GM10266 (cell line): ENCODE measurements around the gene CCR4.
"Not testable (repeated sequence)": the region's sequence is repeated elsewhere in the genome, so short reads cannot be mapped to it uniquely, and the experiment has no call there.

Experiments used
- DNase-seq: peaks from one replicate; pipeline ENCODE4 v3.0.0; 2012; ENCODE audit errors: extremely low spot score
- TF ChIP-seq, protein P1 (sequence below): IDR thresholded peaks from 2 replicates; pipeline ENCODE4 v1.5.1; 2012; ENCODE audit warnings: mild to moderate bottlenecking, low read depth; ENCODE audit not compliant: control insufficient read depth, insufficient read depth; ENCODE audit errors: missing control alignments

CCR4 gene

DNA sequence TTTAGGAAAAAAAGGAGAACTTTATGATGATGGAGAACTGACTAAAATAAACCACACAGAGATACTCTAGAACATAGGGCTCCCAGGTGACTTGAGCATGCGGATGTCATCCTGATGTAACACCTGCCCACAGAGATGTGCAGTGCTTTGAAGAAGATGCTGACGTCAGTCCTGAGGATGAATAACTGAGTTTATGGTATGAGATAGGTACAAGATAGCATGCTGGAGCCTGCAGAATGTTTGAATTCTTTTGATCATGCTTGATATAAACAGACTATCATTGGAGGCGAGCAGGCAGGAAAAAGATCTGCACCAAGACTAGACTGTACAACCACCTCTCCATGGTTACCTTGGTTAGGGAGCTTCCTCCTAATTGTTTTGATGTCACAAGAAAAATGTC is 12.4 kb downstream of the CCR4 start:
- DNase-seq = no peak
- TF ChIP-seq, protein P1, sequence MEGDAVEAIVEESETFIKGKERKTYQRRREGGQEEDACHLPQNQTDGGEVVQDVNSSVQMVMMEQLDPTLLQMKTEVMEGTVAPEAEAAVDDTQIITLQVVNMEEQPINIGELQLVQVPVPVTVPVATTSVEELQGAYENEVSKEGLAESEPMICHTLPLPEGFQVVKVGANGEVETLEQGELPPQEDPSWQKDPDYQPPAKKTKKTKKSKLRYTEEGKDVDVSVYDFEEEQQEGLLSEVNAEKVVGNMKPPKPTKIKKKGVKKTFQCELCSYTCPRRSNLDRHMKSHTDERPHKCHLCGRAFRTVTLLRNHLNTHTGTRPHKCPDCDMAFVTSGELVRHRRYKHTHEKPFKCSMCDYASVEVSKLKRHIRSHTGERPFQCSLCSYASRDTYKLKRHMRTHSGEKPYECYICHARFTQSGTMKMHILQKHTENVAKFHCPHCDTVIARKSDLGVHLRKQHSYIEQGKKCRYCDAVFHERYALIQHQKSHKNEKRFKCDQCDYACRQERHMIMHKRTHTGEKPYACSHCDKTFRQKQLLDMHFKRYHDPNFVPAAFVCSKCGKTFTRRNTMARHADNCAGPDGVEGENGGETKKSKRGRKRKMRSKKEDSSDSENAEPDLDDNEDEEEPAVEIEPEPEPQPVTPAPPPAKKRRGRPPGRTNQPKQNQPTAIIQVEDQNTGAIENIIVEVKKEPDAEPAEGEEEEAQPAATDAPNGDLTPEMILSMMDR = no peak

DNA sequence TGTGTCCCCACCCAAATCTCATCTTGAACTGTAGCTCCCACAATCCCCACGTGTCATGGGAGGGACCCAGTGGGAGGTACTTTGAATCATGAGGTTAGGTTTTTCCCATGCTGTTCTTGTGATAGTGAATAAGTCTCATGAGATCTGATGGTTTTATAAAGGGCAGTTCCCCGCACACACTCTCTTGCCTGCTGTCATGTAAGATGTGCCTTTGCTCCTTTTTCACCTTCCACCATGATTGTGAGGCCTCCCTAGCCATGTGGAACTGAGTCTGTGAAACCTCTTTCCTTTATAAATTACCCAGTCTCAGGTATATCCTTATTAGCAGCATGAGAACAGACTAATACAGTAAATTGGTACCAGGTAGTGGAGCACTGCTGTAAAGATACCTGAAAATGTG is 13.3 kb downstream of the CCR4 start:
- DNase-seq = not testable (repeated sequence)

DNA sequence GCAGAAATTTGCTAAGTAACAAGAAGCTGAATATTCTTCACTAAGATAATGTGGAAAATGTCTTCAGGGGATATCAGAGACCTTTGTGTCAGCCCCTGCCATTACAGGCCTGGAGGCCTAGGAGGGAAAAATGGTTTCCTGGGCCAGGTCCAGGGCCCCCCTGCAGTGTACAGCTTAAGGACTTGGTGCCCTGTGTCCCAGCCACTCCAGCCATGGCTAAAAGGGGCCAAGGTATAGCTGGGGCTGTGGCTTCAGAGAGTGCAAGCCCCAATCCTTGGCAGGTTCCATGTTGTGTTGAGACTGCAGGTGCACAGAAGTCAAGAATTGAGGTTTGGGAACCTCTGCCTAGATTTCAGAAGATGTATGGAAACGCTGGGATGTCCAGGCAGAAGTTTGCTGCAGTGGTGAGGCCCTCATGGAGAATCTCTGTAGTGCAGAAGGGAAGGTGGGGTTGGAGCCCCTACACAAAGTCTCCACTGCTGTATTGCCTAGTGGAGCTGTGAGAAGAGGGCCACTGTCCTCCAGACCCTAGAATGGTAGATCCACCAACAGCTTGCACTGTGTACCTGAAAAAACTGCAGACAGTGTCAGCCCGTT is 14.3 kb downstream of the CCR4 start:
- not testable (repeated sequence) for DNase-seq

DNA sequence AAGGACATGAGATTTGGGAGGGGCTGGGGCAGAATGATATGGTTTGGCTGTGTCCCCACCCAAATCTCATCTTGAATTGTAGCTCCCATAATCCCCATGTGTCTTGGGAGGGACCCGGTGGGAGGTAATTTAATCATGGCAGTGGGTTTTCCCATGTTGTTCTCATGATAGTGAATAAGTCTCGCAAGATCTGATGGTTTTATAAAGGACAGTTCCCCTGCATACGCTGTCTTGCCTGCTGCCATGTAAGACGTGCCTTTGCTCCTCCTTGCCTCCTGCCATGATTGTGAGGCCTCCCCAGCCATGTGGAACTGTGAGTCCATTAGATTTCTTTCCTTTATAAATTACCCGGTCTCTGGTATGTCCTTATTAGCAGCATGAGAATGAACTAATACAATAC is 15.2 kb downstream of the CCR4 start:
- DNase-seq = not testable (repeated sequence)

DNA sequence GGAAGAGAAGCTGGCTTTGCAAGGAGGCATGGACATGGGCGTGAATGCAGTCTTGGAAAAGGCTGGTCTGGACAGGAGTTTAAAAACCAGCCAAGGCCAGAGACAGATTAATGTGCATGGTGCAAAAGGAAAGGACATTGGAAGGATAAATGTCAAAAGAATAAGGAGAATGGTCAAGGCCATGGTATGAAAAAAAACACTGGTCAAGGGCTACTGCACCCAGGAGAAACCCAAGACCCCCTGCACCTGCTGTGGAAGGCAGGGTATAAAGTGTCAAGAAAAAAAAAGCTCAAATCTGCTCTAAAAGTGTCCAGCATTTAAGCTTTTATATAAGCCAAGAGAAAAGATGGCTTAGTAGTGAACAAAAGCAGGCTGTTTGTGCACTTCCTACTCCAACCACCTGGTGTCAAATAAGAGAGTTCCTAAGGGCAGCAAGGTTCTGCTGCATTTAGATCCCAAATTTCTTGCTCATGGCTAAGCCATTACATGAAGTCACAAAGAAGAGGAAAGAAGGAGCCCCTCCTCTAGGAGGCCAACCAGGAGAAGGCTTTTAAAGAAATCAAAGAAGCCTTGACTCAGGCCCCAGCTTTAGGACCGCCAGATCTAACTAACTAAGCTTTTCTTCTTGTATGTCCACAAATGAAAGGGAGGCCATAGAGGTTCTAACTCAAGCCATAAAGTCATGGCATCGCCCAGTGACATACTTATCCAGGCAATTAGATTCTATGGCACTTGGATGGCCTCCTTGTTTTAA is 16.9 kb downstream of the CCR4 start:
- TF ChIP-seq, protein P1 = no peak
- DNase-seq = no peak

DNA sequence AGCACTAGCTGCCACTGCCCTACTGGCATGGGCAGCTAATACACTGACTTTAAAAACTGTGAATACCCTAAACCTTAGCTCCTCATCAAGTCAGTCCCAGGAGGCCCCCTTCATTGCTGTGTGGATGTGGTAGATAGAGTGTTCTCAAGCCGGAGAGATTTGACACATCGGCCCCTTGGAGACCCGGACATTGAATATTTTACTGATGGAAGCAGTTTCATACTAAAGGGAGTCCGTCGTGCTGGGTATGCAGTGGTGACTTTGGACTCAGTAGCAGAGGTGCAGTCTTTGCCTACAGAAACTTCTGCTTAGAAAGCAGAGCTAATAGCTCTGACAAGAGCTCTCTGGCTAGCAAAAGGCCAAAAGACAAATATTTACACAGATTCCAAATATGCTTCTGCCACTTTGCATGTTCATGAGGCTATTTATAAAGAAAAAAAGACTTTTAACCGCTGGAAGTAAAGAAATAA is 17.5 kb downstream of the CCR4 start:
- no peak for DNase-seq
- TF ChIP-seq, protein P1 = no peak

DNA sequence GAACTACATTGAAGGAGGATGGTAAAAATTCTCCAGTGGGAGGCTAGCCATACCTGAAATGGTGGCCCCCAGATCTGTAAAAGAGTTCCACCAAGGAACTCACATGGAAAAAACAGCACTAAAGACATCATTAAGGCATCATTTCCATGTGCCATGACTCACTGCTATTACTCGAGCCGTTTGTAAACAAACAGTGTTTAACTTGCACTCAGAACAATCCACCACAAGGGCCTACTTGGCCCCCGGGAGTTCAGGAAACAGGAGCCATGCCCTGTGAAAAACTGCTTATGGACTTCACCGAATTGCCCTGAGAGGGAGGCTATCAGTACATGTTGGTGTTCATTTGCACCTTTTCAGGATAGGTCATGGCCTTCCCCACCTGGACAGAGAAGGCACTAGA is 18.2 kb downstream of the CCR4 start:
- TF ChIP-seq, protein P1 = no peak
- DNase-seq = no peak

DNA sequence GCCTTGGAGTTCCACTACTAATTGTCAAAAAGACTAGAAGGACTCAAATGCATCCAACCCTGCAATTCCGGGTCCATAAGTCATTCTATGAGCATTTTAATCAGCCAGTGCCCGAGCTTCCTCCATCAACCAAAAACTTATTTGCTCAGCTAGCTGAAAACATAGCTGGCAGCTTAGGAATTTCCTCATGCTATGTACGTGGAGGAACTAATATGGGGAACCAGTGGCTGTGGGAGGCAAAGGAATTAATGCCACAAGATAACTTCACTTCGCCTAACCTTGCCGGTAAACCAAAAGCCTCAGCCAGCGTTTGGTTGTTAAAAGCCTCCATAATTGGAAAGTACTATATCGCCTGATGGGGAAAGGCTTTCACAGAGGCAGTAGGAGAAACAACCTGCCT is 19.8 kb downstream of the CCR4 start:
- not testable (repeated sequence) for DNase-seq

DNA sequence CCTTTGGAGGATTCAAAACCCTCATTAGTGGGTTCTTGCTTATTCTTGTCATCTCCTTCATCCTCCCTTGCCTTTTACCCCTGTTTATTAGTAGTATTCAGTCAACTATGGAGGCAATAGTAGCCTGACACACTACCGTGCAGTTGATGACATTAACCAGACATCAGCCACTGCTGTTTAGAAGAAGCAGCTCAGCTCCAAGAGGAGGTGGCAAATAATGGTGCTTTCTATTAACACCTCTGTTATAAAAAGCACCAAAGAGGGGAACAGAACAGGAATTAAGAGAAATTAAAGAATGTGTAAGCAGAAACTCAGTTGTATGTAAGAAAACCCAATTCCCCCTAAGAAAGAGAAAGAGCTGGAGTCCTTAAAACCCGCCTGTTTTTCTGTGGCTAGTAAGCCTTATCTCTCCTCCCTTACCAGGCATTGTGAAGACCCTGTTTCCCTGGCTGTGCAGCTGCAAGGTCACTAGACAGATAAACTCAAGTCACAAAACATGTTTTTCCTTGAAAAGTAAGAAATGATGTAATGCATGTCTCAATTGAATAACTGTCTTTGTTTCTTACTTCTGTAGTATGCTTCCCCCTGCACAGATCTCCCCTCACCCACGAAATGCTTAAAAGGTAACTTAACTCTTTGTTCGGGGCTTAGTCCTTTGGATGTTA is 21.2 kb downstream of the CCR4 start:
- TF ChIP-seq, protein P1 = no peak
- no peak for DNase-seq
